Activated CD4-positive, CD25-positive, alpha-beta regulatory T cell treated with anti-CD3 and anti-CD28 coated beads, Interleukin-2, amount 50 U/mL, for 24 hours (primary cell): ENCODE data around the gene RNF217.
"Not testable (repeated sequence)": the region's sequence is repeated elsewhere in the genome, so short reads cannot be mapped to it uniquely, and the experiment has no call there.

Experiments used
- ATAC-seq, 2 donors: fragments of 150-1000 bp; cut with Tn5 transposase; one replicate each; pipeline ENCODE4 v1.10.0; 2021; ENCODE audit warnings: mild to moderate bottlenecking in 1 of 2, moderate library complexity in 1 of 2

RNF217 gene

DNA sequence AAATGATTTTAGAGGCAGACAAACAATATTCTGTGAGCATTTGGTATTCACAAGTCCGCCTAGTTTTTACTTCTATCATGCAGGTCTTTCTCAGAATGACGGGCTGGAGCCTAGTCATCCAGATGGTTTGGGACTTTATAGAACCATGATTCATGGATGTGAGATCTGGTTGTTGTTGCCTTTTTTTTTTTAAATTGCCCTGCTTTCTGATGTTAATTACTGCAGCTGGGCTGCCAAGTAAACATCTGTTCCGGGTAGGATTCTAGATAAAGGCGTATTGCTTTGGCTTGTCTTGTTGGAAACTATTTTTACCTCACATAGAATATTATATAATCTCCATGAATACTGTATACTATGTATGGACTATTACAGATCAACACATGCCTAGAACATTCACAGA lies 58.1 kb downstream of the RNF217 start:
- no peak for ATAC-seq

DNA sequence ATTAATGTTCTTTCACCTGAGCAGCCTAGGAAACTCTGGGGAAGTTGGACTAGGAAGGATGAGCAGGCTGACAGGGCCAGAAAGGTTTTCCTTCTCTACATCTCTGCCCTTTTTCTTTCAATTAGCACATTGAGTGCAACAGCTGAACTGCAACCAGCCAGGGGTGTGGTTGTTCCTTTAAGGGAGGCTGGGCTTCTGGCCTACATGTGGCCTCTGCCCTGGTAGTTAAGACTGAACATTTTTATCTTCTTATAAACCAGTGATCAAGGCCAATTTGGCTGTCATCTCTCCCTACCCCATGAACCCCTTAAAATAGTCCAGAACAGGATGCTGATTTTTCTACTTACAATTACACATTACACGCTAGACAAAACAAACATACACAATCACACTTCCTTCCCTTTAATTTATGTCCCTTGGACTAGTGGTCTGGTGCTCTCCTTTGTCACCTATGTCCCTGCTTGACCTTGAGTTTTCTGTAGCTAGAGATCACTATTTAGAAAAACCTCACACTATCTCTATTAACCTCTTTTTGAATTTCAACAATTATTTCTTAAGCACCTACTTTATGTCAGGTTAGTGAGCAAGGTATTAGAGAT lies 60.3 kb downstream of the RNF217 start:
- no peak for ATAC-seq

DNA sequence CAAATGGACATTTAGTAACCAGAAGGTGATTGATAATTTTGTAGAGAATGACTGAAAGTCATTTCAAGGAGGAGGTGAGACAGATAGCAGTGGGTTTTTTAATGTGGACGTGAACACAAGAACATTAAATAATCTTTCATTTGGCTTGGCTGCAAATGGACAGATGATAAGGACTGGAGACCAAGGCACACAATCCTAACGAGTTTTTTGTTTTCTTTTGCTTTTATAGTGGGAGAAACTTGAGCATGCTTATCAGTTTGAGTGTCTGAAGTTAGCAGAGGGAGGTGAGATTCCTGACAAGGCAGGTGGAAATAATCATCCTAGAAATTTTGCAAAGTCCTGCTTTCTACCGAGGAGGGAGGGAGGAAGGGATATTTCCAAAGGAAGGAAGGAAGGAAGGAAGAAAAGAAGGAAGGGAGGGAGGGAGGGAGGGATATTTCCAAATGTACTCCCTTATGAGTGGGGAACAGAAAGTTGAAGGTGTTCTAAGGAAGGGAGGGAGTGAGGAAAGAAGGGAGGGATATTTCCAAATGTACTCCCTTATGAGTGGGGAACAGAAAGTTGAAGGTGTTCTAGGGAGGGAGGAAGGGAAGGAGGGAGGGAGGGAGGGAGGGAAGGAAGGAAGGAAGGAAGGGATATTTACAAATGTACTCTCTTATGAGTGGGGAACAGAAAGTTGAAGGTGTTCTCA lies 63.1 kb downstream of the RNF217 start:
- no peak for ATAC-seq

- no peak for ATAC-seq
These were observed 65.0 kb downstream of the RNF217 start for GRCh38 chr6:125027287-125027686.

- ATAC-seq: no peak
These were observed 68.7 kb downstream of the RNF217 start for GRCh38 chr6:125030969-125031368.

- ATAC-seq: no peak
These were observed 69.1 kb downstream of the RNF217 start for GRCh38 chr6:125031385-125031784.

DNA sequence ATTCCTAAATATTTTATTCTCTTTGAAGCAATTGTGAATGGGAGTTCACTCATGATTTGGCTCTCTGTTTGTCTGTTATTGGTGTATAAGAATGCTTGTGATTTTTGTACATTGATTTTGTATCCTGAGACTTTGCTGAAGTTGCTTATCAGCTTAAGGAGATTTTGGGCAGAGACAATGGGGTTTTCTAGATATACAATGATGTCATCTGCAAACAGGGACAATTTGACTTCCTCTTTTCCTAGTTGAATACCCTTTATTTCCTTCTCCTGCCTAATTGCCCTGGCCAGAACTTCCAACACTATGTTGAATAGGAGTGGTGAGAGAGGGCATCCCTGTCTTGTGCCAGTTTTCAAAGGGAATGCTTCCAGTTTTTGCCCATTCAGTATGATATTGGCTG lies 72.7 kb downstream of the RNF217 start:
- not testable (repeated sequence) for ATAC-seq

DNA sequence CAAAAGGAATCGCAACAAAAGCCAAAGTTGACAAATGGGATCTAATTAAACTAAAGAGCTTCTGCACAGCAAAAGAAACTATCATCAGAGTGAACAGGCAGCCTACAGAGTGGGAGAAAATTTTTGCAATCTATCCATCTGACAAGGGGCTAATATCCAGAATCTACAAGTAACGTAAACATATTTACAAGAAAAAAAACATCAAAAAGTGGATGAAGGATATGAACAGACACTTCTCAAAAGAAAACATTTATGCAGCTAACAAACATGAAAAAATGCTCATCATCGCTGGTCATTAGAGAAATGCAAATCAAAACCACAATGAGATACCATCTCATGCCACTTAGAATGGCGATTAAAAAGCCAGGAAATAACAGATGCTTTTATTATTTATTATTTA lies 74.2 kb downstream of the RNF217 start:
- ATAC-seq: not testable (repeated sequence)

GRCh38 chr6:125037827-125038226 lies 75.6 kb downstream of the RNF217 start:
- ATAC-seq: no peak

DNA sequence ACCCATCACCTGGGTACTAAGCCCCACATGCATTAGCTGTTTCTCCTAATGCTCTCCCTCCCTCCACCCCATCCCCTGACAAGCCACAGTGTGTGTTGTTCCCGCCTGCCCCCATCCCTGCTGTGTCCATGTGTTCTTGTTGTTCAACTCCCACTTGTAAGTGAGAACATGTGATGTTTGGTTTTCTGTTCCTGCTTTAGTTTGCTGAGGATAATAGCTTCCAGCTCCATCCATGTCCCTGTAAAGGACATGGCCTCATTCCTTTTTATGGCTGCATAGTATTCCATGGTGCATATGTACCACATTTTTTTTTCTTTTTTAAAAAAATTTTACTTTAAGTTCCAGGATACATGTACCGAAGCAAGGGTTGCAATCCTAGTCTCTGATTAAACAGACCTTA lies 76.7 kb downstream of the RNF217 start:
- ATAC-seq: no peak

DNA sequence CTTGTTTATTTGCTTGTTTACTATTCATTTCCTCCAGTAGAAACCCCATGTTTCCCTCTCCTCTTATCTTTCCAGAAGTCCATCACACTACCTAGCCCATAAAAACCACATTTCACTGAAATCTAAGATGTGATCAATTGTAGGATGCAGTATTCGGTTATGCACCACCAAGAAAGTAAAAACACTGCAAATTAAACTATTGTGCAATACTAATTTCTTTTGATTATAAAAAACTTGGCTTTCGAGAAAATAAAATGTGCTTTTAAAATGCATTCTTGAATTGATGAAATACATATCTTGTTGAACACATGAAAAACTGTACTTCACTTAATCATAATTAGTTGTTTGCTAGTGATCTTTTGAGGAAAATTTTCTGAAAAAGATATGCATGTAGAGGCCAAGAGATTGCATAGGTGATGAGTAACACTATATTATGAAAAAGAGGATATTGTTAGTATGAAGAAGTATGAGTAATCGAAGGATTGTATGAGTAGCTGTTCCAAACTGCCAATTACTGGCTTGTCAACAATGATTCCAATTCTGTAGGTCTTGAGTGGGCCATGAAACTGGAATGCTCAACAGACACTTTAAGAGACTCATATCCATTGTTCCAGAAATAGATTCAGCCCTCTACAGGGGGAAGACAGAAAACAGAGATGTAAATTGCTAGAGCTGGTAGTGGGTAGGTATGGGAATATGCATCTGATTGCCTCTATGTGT lies 79.7 kb downstream of the RNF217 start:
- ATAC-seq: no peak

DNA sequence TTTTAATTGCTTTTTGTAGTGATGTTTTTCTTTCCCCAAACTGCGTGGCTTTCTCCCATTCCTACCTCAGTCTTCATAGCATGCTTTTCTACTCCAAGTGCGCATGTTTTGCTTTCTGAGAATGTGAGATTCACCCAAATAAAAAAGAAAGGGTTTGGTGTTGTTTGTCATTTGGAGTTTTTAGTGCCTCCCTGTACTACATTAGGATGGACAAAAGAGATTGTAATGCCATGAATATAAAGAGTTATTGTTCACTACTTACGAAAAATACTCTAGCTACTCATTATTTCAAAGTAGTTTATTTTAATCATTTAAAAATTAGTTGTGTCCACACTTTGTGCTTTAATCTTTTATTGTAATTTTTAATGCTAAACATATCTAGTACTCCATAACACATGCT lies 81.8 kb downstream of the RNF217 start:
- ATAC-seq: no peak

DNA sequence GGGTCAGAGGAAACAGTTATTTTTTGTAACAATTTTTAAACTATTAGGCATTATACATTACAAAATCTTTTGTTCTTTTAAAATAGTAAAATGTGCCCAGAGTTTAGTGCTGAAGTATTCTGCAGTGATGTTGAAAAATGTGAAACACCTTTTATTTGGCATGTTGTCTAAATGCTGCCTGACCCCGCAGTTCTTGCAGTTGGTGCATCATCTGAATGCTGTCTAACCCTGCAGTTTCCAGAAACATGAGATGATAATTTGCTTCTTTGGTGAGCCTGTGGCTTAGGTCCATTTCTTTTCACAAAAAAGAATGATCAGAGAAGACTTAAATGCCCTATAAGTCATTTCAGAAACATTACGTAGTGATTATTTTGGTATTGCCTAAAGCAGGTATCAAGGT lies 82.4 kb downstream of the RNF217 start:
- no peak for ATAC-seq

GRCh38 chr6:125046107-125046925 lies 84.1 kb downstream of the RNF217 start:
- no peak for ATAC-seq

DNA sequence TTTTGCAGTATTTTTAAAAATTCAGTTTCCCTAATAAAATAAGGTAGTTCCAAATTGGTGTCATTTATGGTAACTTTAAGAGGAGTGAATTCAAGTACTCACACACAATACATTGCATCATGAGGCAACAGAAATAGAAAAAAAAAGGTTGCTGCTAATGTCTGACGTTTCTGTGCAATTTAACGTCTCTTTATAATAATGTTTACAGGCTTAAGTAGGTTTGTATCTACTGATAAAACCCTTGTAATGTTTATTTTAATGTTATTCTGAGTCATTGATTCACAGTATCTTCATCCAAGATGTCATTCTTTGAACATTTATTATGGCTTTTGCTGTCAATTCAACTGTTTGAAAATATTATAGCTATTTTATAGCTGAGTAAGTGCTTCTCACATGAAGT lies 86.0 kb downstream of the RNF217 start:
- no peak for ATAC-seq

GRCh38 chr6:125050663-125051318 lies 88.6 kb downstream of the RNF217 start:
- ATAC-seq: no peak

DNA sequence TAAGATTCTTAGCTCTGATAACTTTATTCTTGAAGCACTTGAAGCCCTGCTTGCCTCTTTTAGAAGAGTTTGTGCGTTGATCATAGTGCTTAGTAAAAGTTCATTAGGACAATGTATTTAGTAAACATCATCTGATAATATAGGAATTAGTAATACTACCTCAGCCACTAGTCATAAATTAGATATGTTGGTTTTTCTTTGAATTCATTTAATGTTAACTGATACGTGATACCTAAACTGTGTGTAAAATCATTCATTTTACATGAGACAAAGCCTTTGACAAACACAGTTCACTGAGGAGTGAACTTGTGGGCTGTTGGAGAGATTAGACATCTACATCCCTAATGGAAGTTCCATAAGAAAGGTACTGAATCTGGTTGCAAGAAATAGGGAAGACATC lies 91.6 kb downstream of the RNF217 start:
- ATAC-seq: no peak

GRCh38 chr6:125054331-125054730 lies 92.1 kb downstream of the RNF217 start:
- ATAC-seq: no peak

DNA sequence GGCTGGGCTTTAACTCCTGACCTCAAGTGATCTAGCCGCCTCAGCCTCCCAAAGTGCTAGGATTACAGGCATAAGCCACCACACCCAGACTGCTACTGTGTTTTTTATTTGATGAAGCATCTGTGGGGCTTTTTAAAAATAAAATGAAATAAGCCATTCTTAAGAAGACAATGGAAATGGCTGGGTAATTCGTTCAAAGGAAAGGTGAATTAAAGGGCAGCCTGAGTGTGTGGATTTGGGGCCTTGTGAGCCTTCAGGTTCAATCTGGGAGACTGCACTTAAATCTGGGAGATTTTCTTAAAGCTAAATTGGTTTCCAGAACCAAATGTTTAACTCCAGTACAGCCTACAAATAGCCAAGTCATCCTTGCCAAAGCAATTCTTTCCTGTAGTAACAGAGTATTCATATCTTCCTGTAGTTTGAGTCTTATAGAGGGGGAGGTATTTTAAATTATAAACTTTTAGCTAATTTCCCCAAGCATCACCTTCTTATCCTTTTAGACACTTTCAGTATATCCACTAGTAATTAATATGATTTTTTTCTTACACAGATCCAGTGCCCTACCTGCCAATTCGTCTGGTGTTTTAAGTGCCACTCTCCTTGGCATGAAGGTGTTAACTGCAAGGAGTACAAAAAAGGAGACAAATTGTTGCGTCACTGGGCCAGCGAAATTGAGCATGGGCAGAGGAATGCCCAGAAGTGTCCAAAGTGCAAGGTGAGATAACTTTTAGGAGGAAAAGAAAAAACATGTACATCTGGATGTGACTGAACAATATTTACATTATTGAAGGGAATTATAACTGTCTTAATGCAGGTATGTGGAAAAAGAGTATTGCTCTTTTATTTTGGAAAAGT lies 95.4 kb downstream of the RNF217 start:
- no peak for ATAC-seq

DNA sequence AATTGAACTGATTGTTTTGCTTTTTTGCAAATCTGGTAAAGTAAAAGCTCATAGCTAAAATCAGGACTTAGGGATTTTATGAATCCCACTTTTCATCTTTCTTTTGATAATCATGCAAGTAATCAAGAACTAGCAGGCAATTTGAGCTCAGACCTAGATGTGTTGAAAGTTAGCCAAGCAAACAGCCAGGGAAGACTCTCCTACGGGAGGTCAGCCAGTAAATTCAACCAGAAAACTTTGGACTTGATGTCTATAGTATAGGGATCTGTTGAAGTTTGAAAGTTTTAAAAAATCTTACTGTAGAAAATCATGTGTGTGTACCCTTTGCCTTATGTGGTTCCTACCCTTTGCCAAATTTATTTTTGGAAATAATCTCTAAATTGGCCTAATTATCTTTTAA lies 96.3 kb downstream of the RNF217 start:
- no peak for ATAC-seq

DNA sequence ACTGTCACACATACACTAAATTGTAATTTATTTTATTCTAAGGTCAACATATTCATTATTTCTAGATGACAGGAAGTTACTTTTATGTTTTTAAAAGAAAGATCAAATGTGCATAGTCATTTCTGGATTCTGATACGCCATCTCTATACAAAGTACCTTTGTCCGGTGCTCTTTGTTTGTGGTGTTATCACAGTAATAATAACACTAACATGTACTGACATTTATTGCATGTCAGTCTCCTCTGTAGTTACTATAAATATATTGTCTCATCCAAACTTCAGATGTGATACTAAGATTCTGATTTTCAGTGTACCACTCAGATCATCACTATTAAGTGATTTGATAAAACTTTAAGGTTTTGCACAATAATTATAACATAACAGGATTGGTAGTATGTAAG lies 101.1 kb downstream of the RNF217 start:
- no peak for ATAC-seq

DNA sequence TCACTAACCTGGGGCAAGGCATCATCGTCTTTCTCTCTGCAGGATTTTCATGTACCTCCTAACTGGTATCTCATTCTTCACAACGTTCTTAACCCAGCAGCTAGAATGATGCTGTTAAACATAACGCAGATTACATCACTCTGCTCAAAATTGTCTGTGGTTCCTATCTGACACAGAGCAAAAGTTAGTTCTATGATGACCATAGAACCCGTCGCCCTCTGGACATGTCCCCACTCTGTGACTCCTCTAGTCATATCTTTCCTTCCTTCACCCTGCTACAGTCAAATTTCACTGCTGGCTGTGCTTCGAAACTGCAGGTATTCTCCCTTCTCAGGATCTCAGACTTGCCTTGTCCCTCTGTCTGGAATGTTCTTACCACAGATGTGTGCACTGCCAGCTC lies 103.9 kb downstream of the RNF217 start:
- no peak for ATAC-seq
